Adipocyte (in vitro differentiated cells): ENCODE measurements around the gene CLCN7.

Source experiments
- DNase-seq: peaks from one replicate; pipeline ENCODE4 v3.0.0-alpha.2; 2015; ENCODE audit warnings: low read depth
- H3K27me3 ChIP-seq: replicated peaks from 2 replicates; pipeline ENCODE4 v1.7.0; 2013; ENCODE audit warnings: mild to moderate bottlenecking, low read length, moderate library complexity; ENCODE audit not compliant: control insufficient read depth, insufficient read depth
- H3K36me3 ChIP-seq: 2 replicates; pipeline ENCODE4 v1.7.0; 2013; ENCODE audit warnings: low read length, mild to moderate bottlenecking, moderate library complexity; ENCODE audit not compliant: control insufficient read depth, insufficient read depth, severe bottlenecking
- H3K4me1 ChIP-seq: 2 replicates; pipeline ENCODE4 v1.7.0; 2013; ENCODE audit warnings: mild to moderate bottlenecking, low read length, moderate library complexity; ENCODE audit not compliant: control insufficient read depth, insufficient read depth
- H3K4me3 ChIP-seq: 2 replicates; pipeline ENCODE4 v1.7.0; 2013; ENCODE audit warnings: mild to moderate bottlenecking, low read length, moderate library complexity
- H3K9ac ChIP-seq: 2 replicates; pipeline ENCODE4 v1.7.0; 2013; ENCODE audit warnings: mild to moderate bottlenecking, low read length, moderate library complexity
- H3K9me3 ChIP-seq: 2 replicates; pipeline ENCODE4 v1.7.0; 2013; ENCODE audit warnings: mild to moderate bottlenecking, low read length, moderate library complexity; ENCODE audit not compliant: control insufficient read depth

Gene CLCN7

DNA sequence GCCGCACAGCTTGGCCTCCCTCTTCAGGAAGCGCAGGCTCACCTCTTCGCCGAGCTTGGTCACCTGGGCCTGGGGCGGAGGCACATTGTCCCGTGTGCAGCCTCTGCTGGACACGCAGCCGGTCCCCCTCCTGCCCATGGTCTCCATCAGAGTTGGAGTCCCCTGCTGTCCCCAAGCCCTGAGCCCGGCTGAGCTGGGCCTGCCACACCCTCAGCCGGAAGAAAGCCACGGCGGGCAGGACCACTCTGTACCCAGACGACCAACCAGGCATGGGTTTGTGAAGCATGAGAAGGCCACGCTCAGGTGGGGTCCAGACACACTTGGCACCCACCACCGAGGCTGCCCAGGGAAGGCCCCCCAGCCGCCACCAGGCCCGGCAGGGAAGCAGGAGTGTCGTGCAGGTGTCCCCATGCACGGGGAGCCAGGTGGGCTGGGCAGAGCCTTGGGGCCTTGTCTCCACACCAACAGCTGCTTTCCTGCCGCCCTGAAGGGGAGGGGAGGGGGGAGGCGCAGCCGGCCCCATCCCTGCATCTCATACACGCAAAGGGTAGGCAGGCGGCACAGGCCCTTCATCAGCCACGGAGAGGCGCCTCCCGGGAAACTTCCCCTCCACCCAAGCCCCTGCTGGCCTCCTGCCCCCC is 35.6 kb downstream of the CLCN7 start:
- no peaks in the 10 kb centered on the region for H3K27me3 ChIP-seq
- no peak for DNase-seq
- H3K9ac ChIP-seq, result no peak overlapping the region
- no peaks in the 10 kb centered on the region for H3K36me3 ChIP-seq
- no peaks in the 10 kb centered on the region for H3K9me3 ChIP-seq
- no peak overlapping the region for H3K4me3 ChIP-seq
- H3K4me1 ChIP-seq, result no peaks in the 10 kb centered on the region

DNA sequence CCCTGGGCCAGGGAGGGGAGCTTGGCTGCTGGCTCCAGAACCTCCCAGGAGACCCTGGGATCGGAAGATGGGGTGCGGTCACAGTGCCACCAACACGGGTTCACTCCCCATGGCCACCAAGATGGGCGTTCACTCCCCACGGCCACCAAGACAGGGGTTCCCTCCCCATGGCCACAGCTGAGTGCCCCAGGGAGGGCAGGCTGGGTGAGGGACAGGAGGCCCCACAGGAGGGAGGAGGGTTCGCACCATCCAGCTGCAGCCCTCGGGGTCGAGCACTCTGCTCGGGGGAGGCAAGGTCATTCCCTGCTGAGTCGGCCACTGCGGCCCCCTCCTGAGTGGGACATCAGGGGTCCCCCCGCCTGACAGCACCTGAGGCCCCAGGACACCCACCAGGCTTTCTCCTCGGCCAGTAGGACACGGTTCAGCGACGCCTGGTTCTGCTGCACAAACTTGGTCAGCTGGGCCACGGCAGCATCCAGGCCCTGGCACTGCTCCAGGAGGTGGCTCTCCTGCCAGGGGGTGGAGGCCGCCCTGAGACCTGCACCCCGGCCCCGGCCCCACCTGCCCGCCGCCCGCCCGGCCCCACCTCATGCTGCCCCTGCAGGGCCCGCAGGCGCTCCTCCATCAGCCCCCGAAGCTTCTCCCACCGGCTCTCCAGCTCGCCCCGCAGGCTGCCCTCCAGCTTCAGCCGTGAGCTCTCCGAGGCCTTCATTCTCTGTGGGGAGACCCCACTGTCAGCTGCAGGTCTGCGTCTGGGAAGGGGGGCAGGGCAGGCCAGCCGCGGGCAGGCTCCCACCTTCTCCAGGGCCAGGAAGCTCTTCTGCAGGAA is 36.4 kb downstream of the CLCN7 start:
- H3K4me1 ChIP-seq, result no peaks in the 10 kb centered on the region
- no peaks in the 10 kb centered on the region for H3K9me3 ChIP-seq
- H3K9ac ChIP-seq, result no peak overlapping the region
- no peak for DNase-seq
- no peaks in the 10 kb centered on the region for H3K36me3 ChIP-seq
- H3K4me3 ChIP-seq, result no peak overlapping the region
- no peaks in the 10 kb centered on the region for H3K27me3 ChIP-seq

- no peak for DNase-seq
- no peaks in the 10 kb centered on the region for H3K9me3 ChIP-seq
Observed at GRCh38 chr16:1437606-1438005, 37.2 kb downstream of the CLCN7 start.

DNA sequence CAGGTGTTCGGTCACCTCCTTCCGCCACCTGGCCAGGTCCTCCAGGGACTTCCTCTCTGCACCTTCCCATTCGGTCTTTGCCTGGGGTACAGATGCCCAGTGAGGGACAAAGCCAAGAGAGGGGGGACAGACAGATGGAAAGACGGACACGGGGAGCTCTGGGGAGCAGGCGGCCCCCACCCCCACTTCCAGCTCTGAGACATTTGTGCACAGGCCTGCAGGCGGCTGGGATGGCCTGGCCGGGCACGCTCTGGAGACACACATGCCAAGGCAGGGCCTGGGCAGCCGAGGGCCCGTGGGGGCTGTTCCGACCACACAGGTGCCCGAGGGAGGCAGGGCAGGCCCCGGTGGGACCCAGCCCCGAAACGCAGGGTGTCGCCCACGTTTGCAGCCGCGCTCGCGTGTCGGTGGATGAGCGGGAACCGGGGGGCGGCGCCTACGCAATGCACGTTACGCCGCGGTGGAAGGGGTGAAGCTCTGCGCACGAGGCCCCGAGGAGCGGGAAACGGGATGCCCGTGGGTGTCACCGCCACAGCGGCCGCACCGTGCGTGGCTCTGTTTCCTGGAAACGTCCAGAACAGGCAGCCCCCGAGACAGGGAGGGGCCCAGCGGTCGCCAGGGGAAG is 38.0 kb downstream of the CLCN7 start:
- no peak overlapping the region for H3K9ac ChIP-seq
- no peaks in the 10 kb centered on the region for H3K9me3 ChIP-seq
- no peaks in the 10 kb centered on the region for H3K4me1 ChIP-seq
- no peak overlapping the region for H3K4me3 ChIP-seq
- no peak for DNase-seq
- no peaks in the 10 kb centered on the region for H3K27me3 ChIP-seq
- no peaks in the 10 kb centered on the region for H3K36me3 ChIP-seq

More at GRCh38 chr16:1437606-1438005, 37.2 kb downstream of the CLCN7 start:
- Histone ChIP-seq H3K36me3 (no peaks in the 10 kb centered on the region), H3K4me3 (no peak overlapping the region), H3K27me3 (no peaks in the 10 kb centered on the region), H3K4me1 (no peaks in the 10 kb centered on the region), H3K9ac (no peak overlapping the region)

DNA sequence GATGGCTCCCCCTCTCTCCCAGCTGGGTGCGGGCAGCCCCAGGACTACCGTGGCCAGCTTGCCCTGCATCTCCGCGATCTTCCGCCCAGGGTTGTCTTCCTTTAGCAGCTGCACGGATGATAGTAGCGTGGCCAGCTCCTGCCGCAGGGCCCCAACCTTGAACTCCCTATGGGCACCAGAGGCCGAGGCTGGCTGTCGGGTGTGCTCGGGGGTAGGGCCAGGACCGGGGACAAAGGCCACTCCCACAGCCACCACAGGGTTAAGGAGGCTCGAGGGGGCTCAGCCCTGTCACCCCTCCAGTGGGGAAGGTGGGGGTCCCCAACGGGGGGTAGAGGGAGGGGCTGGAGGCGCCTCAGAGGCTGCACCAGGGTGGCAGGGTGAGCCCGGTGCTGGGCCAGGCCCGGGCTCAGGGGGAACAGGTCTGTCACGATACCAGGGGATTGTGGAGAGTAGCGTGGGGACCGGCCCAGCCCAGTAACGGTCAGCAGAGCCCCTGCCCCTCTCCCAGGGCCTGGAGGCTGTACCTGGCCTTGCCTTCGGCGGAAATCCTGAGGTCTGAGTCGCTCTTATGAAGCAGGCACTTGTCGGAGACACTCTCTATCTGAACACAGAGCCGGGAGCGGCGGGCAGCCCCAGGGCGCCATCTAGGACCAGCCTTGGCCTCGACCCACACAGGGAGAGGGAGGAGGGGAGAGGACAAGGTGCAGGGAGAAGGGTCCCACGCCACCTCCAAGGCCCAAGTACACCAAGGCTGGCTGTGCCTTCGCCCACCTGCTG is 38.7 kb downstream of the CLCN7 start:
- no peak for DNase-seq
- no peaks in the 10 kb centered on the region for H3K9me3 ChIP-seq
- no peaks in the 10 kb centered on the region for H3K36me3 ChIP-seq
- no peaks in the 10 kb centered on the region for H3K4me1 ChIP-seq
- H3K4me3 ChIP-seq, result no peak overlapping the region
- H3K27me3 ChIP-seq, result no peaks in the 10 kb centered on the region
- no peak overlapping the region for H3K9ac ChIP-seq

DNA sequence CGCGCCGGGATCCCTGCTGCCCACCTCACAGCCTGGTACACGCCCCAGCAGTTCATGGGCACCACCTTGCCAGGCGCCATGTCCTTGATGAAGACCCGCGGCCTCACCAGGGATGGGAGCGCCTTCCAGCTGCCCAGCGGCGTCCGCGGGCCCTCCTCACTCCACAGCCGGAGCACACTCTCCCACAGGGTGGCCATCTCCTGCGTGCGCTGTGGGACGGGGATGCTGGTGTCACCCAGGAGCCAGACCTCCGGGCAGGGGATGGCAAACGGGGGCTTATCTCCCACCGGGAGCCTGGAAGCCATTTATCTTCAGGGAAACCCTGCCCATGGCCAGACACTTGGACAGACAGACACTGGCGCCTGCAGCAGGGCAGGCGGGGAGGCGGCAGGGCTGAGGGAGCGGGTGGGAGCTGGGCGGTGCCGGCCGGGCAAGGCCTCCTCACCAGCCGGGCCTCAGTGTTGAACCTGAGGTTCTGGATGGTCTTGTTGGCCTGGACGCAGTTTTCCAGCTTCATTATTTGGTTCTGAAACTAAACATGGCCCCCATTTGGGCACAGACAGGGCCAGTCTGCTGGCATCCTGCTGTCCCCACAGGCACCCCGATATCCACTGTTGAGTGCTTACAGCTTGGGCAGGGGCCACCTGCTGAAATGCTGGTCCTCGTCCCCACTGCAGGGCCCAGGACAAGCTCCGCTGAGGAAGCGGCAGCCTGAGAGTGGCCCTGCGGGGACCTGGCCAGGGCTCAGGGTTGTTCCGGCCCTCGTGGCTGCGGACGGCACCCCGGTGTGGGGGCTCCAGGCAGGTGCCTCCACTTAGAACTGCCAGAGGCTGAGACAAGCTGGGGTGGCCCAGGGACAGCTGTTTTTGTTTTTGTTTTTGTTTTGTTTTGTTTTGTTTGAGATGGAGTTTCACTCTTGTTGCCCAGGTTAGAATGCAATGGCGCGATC is 39.9 kb downstream of the CLCN7 start:
- no peaks in the 10 kb centered on the region for H3K9me3 ChIP-seq
- no peak overlapping the region for H3K4me3 ChIP-seq
- no peaks in the 10 kb centered on the region for H3K4me1 ChIP-seq
- no peak for DNase-seq
- H3K9ac ChIP-seq, result no peak overlapping the region
- H3K36me3 ChIP-seq, result no peaks in the 10 kb centered on the region
- no peaks in the 10 kb centered on the region for H3K27me3 ChIP-seq

GRCh38 chr16:1433756-1434155 is 41.1 kb downstream of the CLCN7 start:
- Histone ChIP-seq H3K4me1 (no peaks in the 10 kb centered on the region), H3K4me3 (no peak overlapping the region), H3K27me3 (no peaks in the 10 kb centered on the region), H3K9ac (no peak overlapping the region), H3K9me3 (no peaks in the 10 kb centered on the region), H3K36me3 (no peaks in the 10 kb centered on the region)
- no peak for DNase-seq

GRCh38 chr16:1433263-1433560 is 41.6 kb downstream of the CLCN7 start:
- Histone ChIP-seq H3K36me3 (no peaks in the 10 kb centered on the region), H3K9me3 (no peaks in the 10 kb centered on the region), H3K4me3 (no peak overlapping the region), H3K9ac (no peak overlapping the region), H3K27me3 (no peaks in the 10 kb centered on the region), H3K4me1 (no peaks in the 10 kb centered on the region)
- DNase-seq, result no peak

GRCh38 chr16:1432388-1433262 is 42.2 kb downstream of the CLCN7 start:
- Histone ChIP-seq H3K27me3 (no peaks in the 10 kb centered on the region), H3K36me3 (no peaks in the 10 kb centered on the region), H3K9ac (no peak overlapping the region), H3K4me3 (no peak overlapping the region), H3K9me3 (no peaks in the 10 kb centered on the region), H3K4me1 (no peaks in the 10 kb centered on the region)
- DNase-seq, result no peak
